T-helper 22 cell (primary cell): ENCODE measurements around the gene CORO2A.

Experiments
- DNase-seq: peaks from one replicate; pipeline ENCODE4 v3.0.0-alpha.2; 2020; ENCODE audit warnings: low read depth

Gene CORO2A

DNA sequence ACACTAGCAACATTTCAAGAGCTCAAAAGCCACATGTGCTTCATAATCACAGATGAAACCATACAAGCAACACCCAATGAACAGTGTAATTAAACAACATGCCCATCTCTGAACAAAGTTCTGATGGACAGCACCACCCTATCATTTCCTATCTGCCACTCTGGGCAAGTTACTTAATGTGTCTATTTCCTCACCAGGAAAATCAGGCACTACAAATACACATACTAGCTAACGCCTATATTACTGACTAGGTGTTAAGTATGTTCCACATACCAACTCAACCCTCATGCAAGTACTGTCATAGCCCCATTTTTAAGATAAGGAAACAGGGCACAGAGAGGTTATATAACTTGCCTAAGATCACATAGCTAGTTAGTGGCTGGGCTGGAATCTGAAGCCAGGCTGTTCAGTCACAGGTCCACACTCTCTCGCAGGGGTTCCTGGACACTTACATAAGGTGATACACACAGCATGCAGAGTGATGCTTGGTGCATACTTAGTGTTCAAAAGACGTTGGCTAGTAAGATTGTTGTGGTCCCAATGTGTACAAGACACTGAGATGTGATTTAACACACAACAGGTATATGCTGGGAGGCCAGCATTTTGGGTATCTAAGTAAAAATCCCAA lies 24.2 kb downstream of the CORO2A start:
- no peak for DNase-seq

DNA sequence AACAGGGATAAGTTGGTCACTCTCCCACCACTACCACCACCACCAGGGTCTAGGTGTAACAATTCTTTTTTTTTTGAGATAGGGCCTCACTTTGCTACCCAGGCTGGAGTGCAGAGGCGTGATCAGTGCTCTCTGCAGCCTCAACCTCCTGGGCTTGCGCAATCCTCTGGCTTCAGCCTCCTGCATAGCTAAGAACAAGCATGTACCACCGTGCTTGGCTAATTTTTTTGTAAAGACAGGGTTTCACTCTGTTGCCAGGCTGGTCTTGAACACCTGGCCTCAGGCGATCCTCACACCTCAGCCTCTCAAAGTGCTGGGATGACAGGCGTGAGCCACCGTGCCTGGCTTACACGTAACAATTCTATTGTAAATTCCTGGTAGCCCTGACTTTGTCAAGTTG lies 27.5 kb downstream of the CORO2A start:
- DNase-seq = no peak

DNA sequence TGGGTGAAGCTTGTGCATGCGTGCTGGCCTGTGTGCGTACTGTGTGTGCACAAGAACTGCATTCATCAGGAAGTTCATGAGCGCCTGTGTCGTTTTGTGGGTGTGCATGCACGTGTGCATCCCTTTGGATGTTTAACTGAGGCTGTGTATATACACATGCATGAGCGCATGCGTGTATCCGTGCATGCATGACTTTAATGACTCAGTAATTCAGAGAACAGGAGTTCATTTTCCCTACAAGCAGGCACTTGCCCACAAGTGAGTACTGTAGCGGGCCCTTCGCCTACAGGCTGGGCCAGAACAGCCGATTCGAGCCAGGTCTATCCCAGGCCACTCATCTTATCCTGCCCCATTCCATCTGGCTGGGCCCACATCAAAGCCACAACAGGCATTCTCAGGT lies 29.8 kb downstream of the CORO2A start:
- no peak for DNase-seq

GRCh38 chr9:98161851-98162250 lies 30.6 kb downstream of the CORO2A start:
- no peak for DNase-seq

- DNase-seq = no peak
These were observed 32.6 kb downstream of the CORO2A start for GRCh38 chr9:98159790-98160189.

GRCh38 chr9:98159301-98159700 lies 33.1 kb downstream of the CORO2A start:
- DNase-seq = no peak

GRCh38 chr9:98158071-98158831 lies 34.2 kb downstream of the CORO2A start:
- no peak for DNase-seq

- DNase-seq = no peak
These were observed 35.1 kb downstream of the CORO2A start for GRCh38 chr9:98157372-98157771.

DNA sequence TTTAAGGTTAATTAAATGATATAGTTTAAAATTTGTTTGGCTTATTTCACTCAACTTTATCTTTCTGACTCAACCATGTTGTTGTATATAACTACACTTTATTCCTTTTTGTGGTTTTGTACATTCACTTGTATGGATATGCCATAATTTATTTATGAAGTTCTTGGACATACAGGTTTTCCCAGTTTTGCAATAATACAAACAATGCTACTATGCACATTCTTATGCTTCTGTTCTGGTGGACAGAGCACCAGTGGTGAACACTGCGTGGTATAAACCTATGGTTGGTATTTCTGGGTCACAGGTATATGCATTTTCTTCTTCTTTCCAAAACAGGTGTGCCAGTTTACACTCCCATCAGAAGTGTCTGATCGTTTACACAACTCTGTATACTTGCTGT lies 37.8 kb downstream of the CORO2A start:
- no peak for DNase-seq

GRCh38 chr9:98152526-98152925 lies 39.9 kb downstream of the CORO2A start:
- DNase-seq = no peak

- DNase-seq = no peak
These were observed 41.7 kb downstream of the CORO2A start for GRCh38 chr9:98150721-98151120.

- DNase-seq = no peak
These were observed 42.3 kb downstream of the CORO2A start for GRCh38 chr9:98150164-98150563.

DNA sequence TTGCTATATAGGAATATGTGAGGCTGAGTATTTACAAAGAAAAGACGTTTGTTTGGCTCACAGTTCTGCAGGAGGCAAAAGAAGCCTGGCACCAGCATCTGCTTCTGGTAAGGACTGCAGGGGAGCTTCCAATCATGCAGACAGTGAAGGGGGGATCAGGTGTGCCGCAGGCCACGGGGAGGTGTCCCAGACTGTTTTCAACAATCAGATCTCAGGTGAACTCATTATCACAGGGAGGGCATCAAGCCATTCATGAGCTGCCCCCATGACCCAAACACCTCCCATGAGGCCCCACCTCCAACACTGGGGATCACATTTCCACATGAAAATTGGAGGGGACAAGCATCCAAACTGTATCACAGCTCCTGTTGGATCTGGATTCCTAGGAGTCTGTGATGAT lies 43.0 kb downstream of the CORO2A start:
- no peak for DNase-seq

- DNase-seq = no peak
These were observed 44.0 kb downstream of the CORO2A start for GRCh38 chr9:98148486-98148885.

- DNase-seq = no peak
These were observed 44.9 kb downstream of the CORO2A start for GRCh38 chr9:98147582-98147981.

GRCh38 chr9:98146101-98146991 lies 46.1 kb downstream of the CORO2A start:
- no peak for DNase-seq

DNA sequence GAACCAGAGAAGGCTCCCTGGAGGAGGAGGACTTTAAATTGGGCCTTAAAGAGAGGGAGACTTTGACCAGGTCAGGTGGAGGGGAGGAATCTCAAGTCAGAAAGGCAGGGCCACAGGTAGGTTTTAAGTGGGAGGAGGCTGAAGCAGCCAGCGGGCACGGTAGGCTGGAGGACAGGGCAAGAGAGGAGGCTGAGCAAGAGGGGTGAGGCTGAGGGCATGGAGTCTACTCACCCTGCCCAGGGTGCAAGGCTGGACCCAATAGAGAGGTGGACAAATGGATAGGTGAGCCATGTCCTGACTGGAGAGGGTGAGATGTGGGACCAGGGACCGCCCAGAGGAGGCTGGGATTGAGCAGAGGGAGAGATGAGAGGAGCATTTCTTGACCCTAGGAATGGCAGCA lies 47.8 kb downstream of the CORO2A start:
- no peak for DNase-seq

GRCh38 chr9:98144076-98144475 lies 48.4 kb downstream of the CORO2A start:
- DNase-seq = no peak

- no peak for DNase-seq
These were observed 49.4 kb downstream of the CORO2A start for GRCh38 chr9:98142925-98143481.

DNA sequence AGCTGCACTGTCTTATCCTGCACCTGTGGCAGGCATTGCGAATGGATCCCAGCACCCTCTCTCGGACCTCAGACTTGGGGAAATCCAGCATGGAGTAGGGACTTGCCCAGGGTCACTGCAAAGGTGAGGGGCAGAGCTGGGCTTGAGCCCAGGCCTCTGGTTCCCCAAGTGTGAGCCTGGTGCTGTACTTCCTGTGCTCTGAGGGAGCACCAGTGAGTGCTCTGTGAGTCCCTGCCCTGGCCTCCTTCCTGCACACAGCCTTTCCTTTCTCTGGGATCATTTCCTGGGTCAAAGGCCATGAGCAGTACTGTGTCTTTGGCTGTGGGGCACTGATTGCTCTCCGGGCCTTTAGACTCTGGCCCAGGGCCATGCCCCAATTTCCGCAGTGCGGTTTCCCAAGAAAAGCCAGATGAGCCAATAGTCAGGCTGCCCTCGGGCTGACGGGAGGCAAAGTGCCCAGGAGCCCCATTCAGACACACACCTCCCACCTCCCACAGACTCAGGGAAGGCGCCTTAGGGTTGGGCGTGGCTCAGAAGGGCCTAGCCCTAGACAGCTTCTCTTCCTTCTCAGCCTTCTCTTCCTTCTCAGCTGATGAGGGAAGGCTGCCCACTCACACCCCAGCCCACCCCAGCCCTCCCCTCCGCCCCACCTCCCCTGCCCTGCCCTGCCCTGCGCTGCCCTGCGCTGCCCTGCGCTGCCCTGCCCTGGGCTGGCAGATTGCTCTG lies 50.1 kb downstream of the CORO2A start:
- DNase-seq = no peak

GRCh38 chr9:98140503-98140902 lies 51.9 kb downstream of the CORO2A start:
- DNase-seq = no peak

DNA sequence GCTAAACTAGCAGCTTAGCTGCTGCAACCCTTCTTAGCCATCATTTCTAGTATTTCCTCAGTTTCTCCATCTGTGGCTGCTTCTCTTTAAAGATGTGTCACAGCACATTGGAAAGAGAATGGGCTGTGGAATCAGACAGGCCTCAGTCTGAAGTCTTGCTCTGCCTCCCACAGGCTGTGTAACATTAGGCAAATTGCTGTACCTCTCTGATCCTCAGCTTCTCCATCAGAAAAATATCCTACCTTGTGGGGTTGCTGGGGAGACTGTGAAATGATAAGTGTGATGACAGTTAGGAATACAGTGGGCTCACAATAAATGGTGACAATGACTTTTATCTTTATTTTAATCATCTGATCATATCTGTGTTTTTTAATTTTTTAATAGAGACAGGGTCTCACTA lies 55.9 kb downstream of the CORO2A start:
- DNase-seq = no peak
